Mucosa of descending colon (tissue), 3 donors: ENCODE measurements around the gene TMEFF2. TPM values are rescaled to one million over a fixed set of nuclear protein-coding genes. Genes with fewer than 3 reads are reported as not detected.
"Not testable (repeated sequence)": the region's sequence is repeated elsewhere in the genome, so short reads cannot be mapped to it uniquely, and the experiment has no call there.

Source experiments
- ATAC-seq: fragments of 200-7000 bp; cut with Tn5 transposase; one replicate; pipeline ENCODE4 v1.9.1; 2020; ENCODE audit warnings: mild to moderate bottlenecking, moderate library complexity
- DNase-seq, 3 donors: peaks; one replicate each; pipeline ENCODE4 v3.0.0-alpha.2; 2020
- H3K36me3 ChIP-seq: fragments of 200-600 bp; one replicate; pipeline ENCODE4 v1.8.0; 2021; ENCODE audit warnings: low read depth, mild to moderate bottlenecking
- H3K4me1 ChIP-seq: fragments of 200-600 bp; one replicate; pipeline ENCODE4 v1.8.0; 2021; ENCODE audit warnings: low read depth, mild to moderate bottlenecking
- H3K4me3 ChIP-seq: fragments of 200-600 bp; one replicate; pipeline ENCODE4 v1.8.0; 2021; ENCODE audit warnings: mild to moderate bottlenecking
- H3K9me3 ChIP-seq: fragments of 200-600 bp; one replicate; pipeline ENCODE4 v1.8.0; 2021; ENCODE audit warnings: mild to moderate bottlenecking
- intact Hi-C, 2 donors: fragments of 100-400 bp; cut with DNase I in 1 of 2; cut with micrococcal nuclease in 1 of 2; formaldehyde crosslinking; loops; one replicate each; pipeline versions ENCODE4 v1.11.0 to v1.11.1; 2022; cut with DNase I, micrococcal nuclease
- total RNA-seq, 3 donors: library from RNA; stranded (reverse); fragmentation: NEBNext Ultra II Directional in 2 of 3; extraction: Animal tissue kit (Norgen Biotek cat#: 25700) in 2 of 3; gene quantifications; one replicate each; pipeline versions ENCODE4 v1.2.1 to v1.2.4, GENCODE V29; 2021 to 2023
- TF ChIP-seq, protein P1 (sequence below): fragments of 200-600 bp; IDR thresholded peaks from one replicate; pipeline ENCODE4 v1.8.0; 2022; ENCODE audit warnings: antibody characterized with exemption, mild to moderate bottlenecking
- donor health status: DM: no; HTN: no; CAD: no; lungs with moderate emphysema.
- donor health status: DM: no; HTN: no; CAD: no.
- donor health status: DM: no; HTN: yes; CAD: no.

The TMEFF2 gene
- total RNA-seq, 3 donors from 2014 or later = 0.31 to 1.0 TPM; not detected in 1

DNA sequence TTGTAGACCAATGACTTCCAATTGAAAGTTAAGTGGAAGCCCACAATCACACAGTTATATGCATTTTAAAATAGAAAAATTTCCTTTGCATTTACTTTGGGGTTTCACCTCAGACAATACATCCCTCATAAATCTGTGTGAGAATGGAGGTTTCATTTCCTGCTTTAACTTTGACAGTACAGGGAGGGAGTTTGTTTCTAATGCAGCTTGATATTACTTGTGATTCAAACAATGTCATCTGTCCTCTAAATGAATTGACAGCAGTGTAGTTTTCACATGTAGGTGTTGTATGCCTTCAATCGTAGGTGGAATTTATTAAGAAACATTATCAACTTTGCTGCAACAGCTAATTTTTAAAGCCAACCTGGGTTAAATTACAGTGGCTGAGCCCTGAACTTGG, 75.2 kb downstream of the TMEFF2 start:
- no peak overlapping the region for H3K4me3 ChIP-seq
- H3K36me3 ChIP-seq = no peaks in the 10 kb centered on the region
- no peak for DNase-seq
- intact Hi-C loops = no loop called here
- ATAC-seq = no peak
- H3K4me1 ChIP-seq = no peaks in the 10 kb centered on the region
- TF ChIP-seq, protein P1, sequence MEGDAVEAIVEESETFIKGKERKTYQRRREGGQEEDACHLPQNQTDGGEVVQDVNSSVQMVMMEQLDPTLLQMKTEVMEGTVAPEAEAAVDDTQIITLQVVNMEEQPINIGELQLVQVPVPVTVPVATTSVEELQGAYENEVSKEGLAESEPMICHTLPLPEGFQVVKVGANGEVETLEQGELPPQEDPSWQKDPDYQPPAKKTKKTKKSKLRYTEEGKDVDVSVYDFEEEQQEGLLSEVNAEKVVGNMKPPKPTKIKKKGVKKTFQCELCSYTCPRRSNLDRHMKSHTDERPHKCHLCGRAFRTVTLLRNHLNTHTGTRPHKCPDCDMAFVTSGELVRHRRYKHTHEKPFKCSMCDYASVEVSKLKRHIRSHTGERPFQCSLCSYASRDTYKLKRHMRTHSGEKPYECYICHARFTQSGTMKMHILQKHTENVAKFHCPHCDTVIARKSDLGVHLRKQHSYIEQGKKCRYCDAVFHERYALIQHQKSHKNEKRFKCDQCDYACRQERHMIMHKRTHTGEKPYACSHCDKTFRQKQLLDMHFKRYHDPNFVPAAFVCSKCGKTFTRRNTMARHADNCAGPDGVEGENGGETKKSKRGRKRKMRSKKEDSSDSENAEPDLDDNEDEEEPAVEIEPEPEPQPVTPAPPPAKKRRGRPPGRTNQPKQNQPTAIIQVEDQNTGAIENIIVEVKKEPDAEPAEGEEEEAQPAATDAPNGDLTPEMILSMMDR = no peak
- H3K9me3 ChIP-seq = no peaks in the 10 kb centered on the region

DNA sequence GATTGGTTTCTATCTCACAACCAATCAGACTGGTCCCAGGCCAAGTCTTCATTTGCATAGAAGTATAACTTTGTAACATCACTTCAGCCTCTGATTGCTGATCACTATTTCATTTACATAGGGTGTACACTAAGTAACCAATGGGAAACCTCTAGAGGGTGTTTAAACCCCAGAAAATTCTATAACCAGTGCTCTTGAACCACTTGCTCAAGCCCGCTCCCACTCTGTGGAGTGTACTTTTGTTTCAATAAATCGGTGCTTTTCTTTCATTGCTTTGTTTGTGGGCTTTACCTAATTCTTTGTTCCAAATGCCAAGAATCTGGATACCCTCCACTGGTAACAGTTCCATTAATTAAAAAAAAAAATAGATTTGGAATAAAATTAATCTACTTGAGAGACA, 77.0 kb downstream of the TMEFF2 start:
- Histone ChIP-seq H3K36me3 (no peaks in the 10 kb centered on the region), H3K9me3 (no peaks in the 10 kb centered on the region), H3K4me1 (no peaks in the 10 kb centered on the region), H3K4me3 (no peak overlapping the region)
- DNase-seq (no peak), ATAC-seq (no peak)
- intact Hi-C loops = no loop called here
- TF ChIP-seq, protein P1 = no peak

DNA sequence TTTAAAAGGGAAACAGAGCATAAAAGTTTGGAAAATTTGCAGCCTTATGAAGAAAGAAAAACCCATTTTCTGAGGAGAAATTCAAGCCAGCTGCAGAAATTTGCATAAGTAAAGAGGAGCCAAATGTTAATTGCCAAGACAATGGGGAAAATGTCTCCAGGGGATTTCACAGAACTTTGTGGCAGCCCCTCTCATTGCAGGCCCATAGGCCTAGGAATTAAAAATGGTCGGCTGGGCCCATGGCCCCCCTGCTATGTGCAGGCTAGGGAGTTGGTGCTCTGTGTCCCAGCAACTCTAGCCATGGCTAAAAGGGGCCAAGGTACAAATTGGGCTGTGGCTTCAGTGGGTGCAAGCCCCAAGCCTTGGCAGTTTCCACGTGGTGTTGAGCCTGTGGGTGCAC, 83.2 kb downstream of the TMEFF2 start:
- H3K4me3 ChIP-seq, H3K4me1 ChIP-seq, H3K36me3 ChIP-seq, ATAC-seq, intact Hi-C loops, DNase-seq, H3K9me3 ChIP-seq: not testable (repeated sequence)

DNA sequence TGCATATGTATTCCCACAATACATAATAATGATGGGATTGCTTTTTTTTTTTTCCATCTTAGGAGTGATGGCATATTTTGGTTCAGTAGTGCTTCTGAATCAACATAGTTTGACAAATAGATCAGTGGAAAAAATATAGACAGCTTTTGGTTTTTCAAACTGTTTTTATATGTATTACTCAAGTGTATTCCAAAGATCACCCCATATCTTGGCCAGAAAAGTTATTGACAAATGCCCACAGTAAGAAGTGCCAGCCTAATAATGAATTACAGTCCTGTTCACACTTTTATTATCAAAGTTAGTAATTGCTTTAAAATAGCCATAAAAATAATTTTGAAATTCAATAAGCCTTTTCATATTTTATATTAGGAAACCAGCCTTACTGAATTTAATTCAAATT, 95.0 kb downstream of the TMEFF2 start:
- no peak for DNase-seq
- Histone ChIP-seq H3K36me3 (no peaks in the 10 kb centered on the region), H3K9me3 (no peaks in the 10 kb centered on the region), H3K4me1 (no peaks in the 10 kb centered on the region), H3K4me3 (no peak overlapping the region)
- intact Hi-C loops = no loop called here
- no peak for ATAC-seq
- TF ChIP-seq, protein P1 = no peak

DNA sequence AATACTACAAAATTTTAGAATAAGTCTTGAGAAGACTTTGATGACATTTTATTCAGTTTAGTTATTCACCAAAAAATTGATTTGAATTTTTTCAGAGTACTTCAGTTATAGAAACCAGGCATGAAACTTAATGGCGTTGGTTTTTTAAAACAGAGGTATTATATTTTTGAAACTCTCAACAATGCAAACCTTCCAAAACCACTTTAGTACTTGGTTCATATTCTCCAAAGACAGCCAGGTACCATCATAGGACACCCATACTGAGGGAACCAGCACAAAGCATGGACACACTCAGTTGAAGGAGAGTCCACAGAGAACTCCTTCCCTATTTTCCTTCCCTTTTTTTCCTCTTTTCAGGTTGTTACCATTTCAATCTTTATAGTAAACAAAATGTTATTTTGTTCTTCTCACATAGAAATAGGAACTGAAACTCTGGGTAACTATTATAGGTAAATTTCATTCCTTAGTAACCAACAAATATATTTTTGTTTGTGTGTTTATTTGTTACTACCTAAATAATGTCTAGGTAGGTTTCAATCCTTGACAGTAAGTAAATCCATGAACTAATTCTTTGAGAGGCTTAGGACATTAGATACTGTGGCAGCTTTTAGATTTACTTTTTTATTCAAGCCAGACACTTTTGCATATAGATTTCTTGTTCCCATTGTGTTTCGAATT, 95.8 kb downstream of the TMEFF2 start:
- Histone ChIP-seq H3K9me3 (no peaks in the 10 kb centered on the region), H3K4me1 (no peaks in the 10 kb centered on the region), H3K4me3 (no peak overlapping the region), H3K36me3 (no peaks in the 10 kb centered on the region)
- TF ChIP-seq, protein P1 = no peak
- no peak for ATAC-seq
- intact Hi-C loops = no loop called here
- DNase-seq = no peak

DNA sequence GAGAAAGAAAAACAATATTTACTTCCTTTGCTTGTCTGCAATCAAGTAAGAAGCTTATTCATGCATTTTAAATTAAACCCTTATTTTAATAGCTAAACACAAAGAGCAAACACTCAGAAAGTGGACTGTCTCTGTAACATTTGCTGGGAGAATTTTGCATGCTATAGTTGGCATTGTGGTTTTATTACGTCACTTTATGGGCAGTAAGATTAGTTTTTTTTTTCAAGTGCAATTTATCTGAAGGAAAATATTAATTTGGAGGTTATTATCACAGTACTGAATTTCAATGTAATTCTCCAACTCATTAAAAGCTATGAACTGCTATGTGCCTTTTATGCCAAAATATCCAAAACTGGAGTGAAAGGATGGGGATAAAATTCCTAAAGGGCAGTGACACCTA, 103.3 kb downstream of the TMEFF2 start:
- ATAC-seq = no peak
- no peaks in the 10 kb centered on the region for H3K4me1 ChIP-seq
- TF ChIP-seq, protein P1 = no peak
- no peaks in the 10 kb centered on the region for H3K9me3 ChIP-seq
- no peak for DNase-seq
- H3K36me3 ChIP-seq = no peaks in the 10 kb centered on the region
- no peak overlapping the region for H3K4me3 ChIP-seq
- intact Hi-C loops = no loop called here
